ENCODE results near the gene C4BPA.

The C4BPA gene

GRCh38 chr1:207077012-207077411 lies 27.0 kb upstream of the C4BPA start:
- Histone ChIP-seq H2BK5ac (ENCODE audit: low read depth, low read length, poor library complexity) (no peak overlapping the region), H3K4me3 (ENCODE audit: low read depth, low read length) (no peak overlapping the region), H3K18ac (ENCODE audit: low read length) (no peak overlapping the region), H2AFZ (ENCODE audit: insufficient read depth, low read length, poor library complexity) (no peak overlapping the region), H3K4me1 (ENCODE audit: control insufficient read depth in 1 of 2, insufficient read depth in 2 of 2, low read length in 2 of 2) (no peaks in the 10 kb centered on the region), H3K14ac (ENCODE audit: low read length) (no peak overlapping the region), H3K27me3 (ENCODE audit: insufficient read depth, low read length) (no peaks in the 10 kb centered on the region), H3K79me2 (ENCODE audit: control insufficient read depth, insufficient read depth, low read length, poor library complexity) (no peaks in the 10 kb centered on the region), H3K9ac (ENCODE audit: low read length) (no peak overlapping the region), H3K36me3 (ENCODE audit: control insufficient read depth in 1 of 2, insufficient read depth in 2 of 2, low read length in 2 of 2) (peaks cover 4 to 6% of the 10 kb centered on the region in 2 experiments), H3K4ac (ENCODE audit: low read depth, low read length) (no peak overlapping the region), H3K79me1 (ENCODE audit: low read length) (no peaks in the 10 kb centered on the region), H4K91ac (ENCODE audit: low read depth, low read length) (no peak overlapping the region), H3K4me2 (ENCODE audit: low read length) (no peak overlapping the region), H4K12ac (ENCODE audit: low read depth, low read length) (no peak overlapping the region), H3K9me3 (ENCODE audit: insufficient read depth, low read depth, low read length) (peaks cover 2% of the 10 kb centered on the region), H2BK12ac (ENCODE audit: low read length) (no peak overlapping the region), H3K23ac (ENCODE audit: low read length) (no peak overlapping the region), H2BK120ac (ENCODE audit: insufficient read depth, low read length, poor library complexity) (no peak overlapping the region), H2AK5ac (ENCODE audit: low read length) (no peak overlapping the region), H3K27ac (ENCODE audit: low read depth, low read length) (no peak overlapping the region), H4K8ac (ENCODE audit: low read depth, low read length) (no peak overlapping the region)
- no CpG with 5 or more reads among the region's 1 CpG for WGBS (ENCODE audit: extremely low coverage, insufficient coverage, insufficient read length)
- DNase-seq = no peak

GRCh38 chr1:207077470-207078377 lies 26.3 kb upstream of the C4BPA start:
- Histone ChIP-seq H3K36me3 (ENCODE audit: control insufficient read depth in 1 of 2, insufficient read depth in 2 of 2, low read length in 2 of 2) (peaks cover 2 to 5% of the 10 kb centered on the region in 2 experiments), H3K18ac (ENCODE audit: low read length) (no peak overlapping the region), H3K27ac (ENCODE audit: low read depth, low read length) (no peak overlapping the region), H2BK12ac (ENCODE audit: low read length) (no peak overlapping the region), H2AFZ (ENCODE audit: insufficient read depth, low read length, poor library complexity) (no peak overlapping the region), H4K12ac (ENCODE audit: low read depth, low read length) (no peak overlapping the region), H2BK5ac (ENCODE audit: low read depth, low read length, poor library complexity) (no peak overlapping the region), H3K9me3 (ENCODE audit: insufficient read depth, low read depth, low read length) (peaks cover 2% of the 10 kb centered on the region), H3K4ac (ENCODE audit: low read depth, low read length) (no peak overlapping the region), H3K79me1 (ENCODE audit: low read length) (no peaks in the 10 kb centered on the region), H3K23ac (ENCODE audit: low read length) (no peak overlapping the region), H4K91ac (ENCODE audit: low read depth, low read length) (no peak overlapping the region), H3K14ac (ENCODE audit: low read length) (no peak overlapping the region), H3K4me3 (ENCODE audit: low read depth, low read length) (no peak overlapping the region), H3K79me2 (ENCODE audit: control insufficient read depth, insufficient read depth, low read length, poor library complexity) (no peaks in the 10 kb centered on the region), H3K9ac (ENCODE audit: low read length) (no peak overlapping the region), H3K27me3 (ENCODE audit: insufficient read depth, low read length) (no peaks in the 10 kb centered on the region), H2AK5ac (ENCODE audit: low read length) (no peak overlapping the region), H4K8ac (ENCODE audit: low read depth, low read length) (no peak overlapping the region), H3K4me1 (ENCODE audit: control insufficient read depth in 1 of 2, insufficient read depth in 2 of 2, low read length in 2 of 2) (no peaks in the 10 kb centered on the region), H3K4me2 (ENCODE audit: low read length) (no peak overlapping the region), H2BK120ac (ENCODE audit: insufficient read depth, low read length, poor library complexity) (no peak overlapping the region)
- DNase-seq = peak; percentile 72 to 96
- WGBS (ENCODE audit: extremely low coverage, insufficient coverage, insufficient read length) = no CpG with 5 or more reads among the region's 6 CpGs

GRCh38 chr1:207078578-207079132 lies 25.4 kb upstream of the C4BPA start:
- Histone ChIP-seq H3K4me2 (ENCODE audit: low read length) (no peak overlapping the region), H4K12ac (ENCODE audit: low read depth, low read length) (no peak overlapping the region), H3K27me3 (ENCODE audit: insufficient read depth, low read length) (no peaks in the 10 kb centered on the region), H4K91ac (ENCODE audit: low read depth, low read length) (no peak overlapping the region), H3K14ac (ENCODE audit: low read length) (no peak overlapping the region), H3K79me2 (ENCODE audit: control insufficient read depth, insufficient read depth, low read length, poor library complexity) (no peaks in the 10 kb centered on the region), H4K8ac (ENCODE audit: low read depth, low read length) (no peak overlapping the region), H2BK5ac (ENCODE audit: low read depth, low read length, poor library complexity) (no peak overlapping the region), H3K18ac (ENCODE audit: low read length) (no peak overlapping the region), H3K9ac (ENCODE audit: low read length) (no peak overlapping the region), H3K36me3 (ENCODE audit: control insufficient read depth in 1 of 2, insufficient read depth in 2 of 2, low read length in 2 of 2) (peaks cover 2 to 5% of the 10 kb centered on the region in 2 experiments), H3K23ac (ENCODE audit: low read length) (no peak overlapping the region), H3K4ac (ENCODE audit: low read depth, low read length) (no peak overlapping the region), H2BK120ac (ENCODE audit: insufficient read depth, low read length, poor library complexity) (no peak overlapping the region), H3K27ac (ENCODE audit: low read depth, low read length) (no peak overlapping the region), H3K79me1 (ENCODE audit: low read length) (no peaks in the 10 kb centered on the region), H3K4me3 (ENCODE audit: low read depth, low read length) (no peak overlapping the region), H3K4me1 (ENCODE audit: control insufficient read depth in 1 of 2, insufficient read depth in 2 of 2, low read length in 2 of 2) (no peaks in the 10 kb centered on the region), H2AFZ (ENCODE audit: insufficient read depth, low read length, poor library complexity) (no peak overlapping the region), H2AK5ac (ENCODE audit: low read length) (no peak overlapping the region), H2BK12ac (ENCODE audit: low read length) (no peak overlapping the region), H3K9me3 (ENCODE audit: insufficient read depth, low read depth, low read length) (peaks cover 2% of the 10 kb centered on the region)
- WGBS (ENCODE audit: extremely low coverage, insufficient coverage, insufficient read length) = no CpG with 5 or more reads among the region's 11 CpGs
- no peak for DNase-seq

GRCh38 chr1:207079706-207080241 lies 24.3 kb upstream of the C4BPA start:
- Histone ChIP-seq H3K36me3 (ENCODE audit: control insufficient read depth in 1 of 2, insufficient read depth in 2 of 2, low read length in 2 of 2) (peaks cover 2 to 5% of the 10 kb centered on the region in 2 experiments), H4K8ac (ENCODE audit: low read depth, low read length) (no peak overlapping the region), H3K9ac (ENCODE audit: low read length) (no peak overlapping the region), H3K27ac (ENCODE audit: low read depth, low read length) (no peak overlapping the region), H2BK5ac (ENCODE audit: low read depth, low read length, poor library complexity) (no peak overlapping the region), H3K4me3 (ENCODE audit: low read depth, low read length) (peak overlapping the region; percentile 4), H3K18ac (ENCODE audit: low read length) (no peak overlapping the region), H4K12ac (ENCODE audit: low read depth, low read length) (no peak overlapping the region), H3K4me2 (ENCODE audit: low read length) (no peak overlapping the region), H2AK5ac (ENCODE audit: low read length) (no peak overlapping the region), H2BK12ac (ENCODE audit: low read length) (no peak overlapping the region), H4K91ac (ENCODE audit: low read depth, low read length) (no peak overlapping the region), H3K79me2 (ENCODE audit: control insufficient read depth, insufficient read depth, low read length, poor library complexity) (no peaks in the 10 kb centered on the region), H2AFZ (ENCODE audit: insufficient read depth, low read length, poor library complexity) (no peak overlapping the region), H2BK120ac (ENCODE audit: insufficient read depth, low read length, poor library complexity) (no peak overlapping the region), H3K4me1 (ENCODE audit: control insufficient read depth in 1 of 2, insufficient read depth in 2 of 2, low read length in 2 of 2) (peaks cover under 1% of the 10 kb centered on the region in 2 experiments), H3K27me3 (ENCODE audit: insufficient read depth, low read length) (no peaks in the 10 kb centered on the region), H3K9me3 (ENCODE audit: insufficient read depth, low read depth, low read length) (peaks cover 2% of the 10 kb centered on the region), H3K4ac (ENCODE audit: low read depth, low read length) (no peak overlapping the region), H3K14ac (ENCODE audit: low read length) (no peak overlapping the region), H3K79me1 (ENCODE audit: low read length) (no peaks in the 10 kb centered on the region), H3K23ac (ENCODE audit: low read length) (no peak overlapping the region)
- no peak for DNase-seq
- no CpG with 5 or more reads among the region's 6 CpGs for WGBS (ENCODE audit: extremely low coverage, insufficient coverage, insufficient read length)

Data from trophoblast cell (in vitro differentiated cells and primary cell).